Mesendoderm (in vitro differentiated cells): ENCODE results near the gene GPR108.
"Not testable (repeated sequence)": the region's sequence is repeated elsewhere in the genome, so short reads cannot be mapped to it uniquely, and the experiment has no call there.

Experiments used
- DNase-seq: peaks from one replicate; pipeline ENCODE4 v3.0.0; 2013
- H2AK5ac ChIP-seq: 2 replicates; pipeline ENCODE4 v1.6.1; 2013; ENCODE audit warnings: low read length, inconsistent platforms
- H2BK120ac ChIP-seq: 2 replicates; pipeline ENCODE4 v1.6.1; 2013; ENCODE audit warnings: low read depth, mild to moderate bottlenecking, low read length, moderate library complexity, mixed read lengths
- H2BK15ac ChIP-seq: replicated peaks from 2 replicates; pipeline ENCODE4 v1.6.1; 2013; ENCODE audit warnings: low read depth, mild to moderate bottlenecking, moderate library complexity
- H2BK5ac ChIP-seq: 2 replicates; pipeline ENCODE4 v1.6.1; 2013; ENCODE audit warnings: low read length, inconsistent platforms
- H3K18ac ChIP-seq: 2 replicates; pipeline ENCODE4 v1.6.1; 2013; ENCODE audit warnings: mild to moderate bottlenecking, low read length, mixed read lengths
- H3K23ac ChIP-seq: one replicate; pipeline ENCODE4 v1.6.1; 2013; ENCODE audit warnings: low read length
- H3K27ac ChIP-seq: 2 replicates; pipeline ENCODE4 v1.5.1; 2013; ENCODE audit warnings: low read depth, mild to moderate bottlenecking, inconsistent platforms, low read length, moderate library complexity
- H3K27me3 ChIP-seq: 2 replicates; pipeline ENCODE4 v1.6.1; 2013; ENCODE audit warnings: low read length, control low read depth, mild to moderate bottlenecking, inconsistent platforms; ENCODE audit not compliant: insufficient read depth, poor library complexity
- H3K36me3 ChIP-seq: 2 replicates; pipeline ENCODE4 v1.6.1; 2013; ENCODE audit warnings: low read length, inconsistent platforms; ENCODE audit not compliant: control insufficient read depth, insufficient read depth
- H3K4ac ChIP-seq: one replicate; pipeline ENCODE4 v1.6.1; 2013; ENCODE audit warnings: low read depth, mild to moderate bottlenecking, low read length, moderate library complexity
- H3K4me1 ChIP-seq: 2 replicates; pipeline ENCODE4 v1.6.1; 2013; ENCODE audit warnings: low read depth, low read length, inconsistent platforms; ENCODE audit not compliant: control insufficient read depth
- H3K4me2 ChIP-seq: 2 replicates; pipeline ENCODE4 v1.6.1; 2013; ENCODE audit warnings: low read length
- H3K4me3 ChIP-seq: 2 replicates; pipeline ENCODE4 v1.5.1; 2013; ENCODE audit warnings: mild to moderate bottlenecking, low read length
- H3K56ac ChIP-seq: one replicate; pipeline ENCODE4 v1.6.1; 2013; ENCODE audit warnings: low read length
- H3K79me1 ChIP-seq: 2 replicates; pipeline ENCODE4 v1.6.1; 2013; ENCODE audit warnings: low read length, inconsistent platforms
- H3K79me2 ChIP-seq: 2 replicates; pipeline ENCODE4 v1.6.1; 2013; ENCODE audit warnings: mild to moderate bottlenecking, low read length; ENCODE audit not compliant: control insufficient read depth, insufficient read depth
- H3K9ac ChIP-seq: 2 replicates; pipeline ENCODE4 v1.6.1; 2013; ENCODE audit warnings: low read length, inconsistent platforms
- H4K5ac ChIP-seq: one replicate; pipeline ENCODE4 v1.6.1; 2013; ENCODE audit warnings: low read length
- H4K8ac ChIP-seq: one replicate; pipeline ENCODE4 v1.6.1; 2013; ENCODE audit warnings: low read depth, mild to moderate bottlenecking, control low read depth, low read length, moderate library complexity
- WGBS: extraction: QIAGEN DNeasy Blood & Tissue Kit; methylation state at CpG from one replicate; pipeline ENCODE4 v1.1.7; 2013; ENCODE audit warnings: low lambda C conversion rate, missing lambda C conversion rate; ENCODE audit not compliant: insufficient coverage; ENCODE audit errors: extremely low coverage; 5-methylcytosine and 5-hydroxymethylcytosine counted together

The GPR108 gene

DNA sequence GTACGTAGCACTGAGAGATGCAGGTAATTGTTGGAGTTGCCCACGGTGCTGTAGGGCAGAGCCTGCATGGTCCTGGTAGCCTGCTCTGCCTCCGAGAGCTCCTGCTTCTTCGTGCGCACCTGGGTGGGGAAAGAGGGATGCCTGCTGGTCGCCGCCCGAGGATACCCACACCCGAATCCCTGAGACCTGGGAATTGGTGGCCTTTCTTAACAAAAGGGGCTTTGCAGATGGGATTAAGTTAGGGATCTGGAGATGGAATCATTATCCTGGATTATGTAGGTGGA is 26.4 kb downstream of the GPR108 start:
- H3K4me1 ChIP-seq, result no peaks in the 10 kb centered on the region
- H3K23ac ChIP-seq, result no peak overlapping the region
- no peak overlapping the region for H3K9ac ChIP-seq
- no peaks in the 10 kb centered on the region for H3K79me2 ChIP-seq
- no peak overlapping the region for H2BK15ac ChIP-seq
- H4K5ac ChIP-seq, result no peak overlapping the region
- DNase-seq, result no peak
- no CpG with 5 or more reads among the region's 9 CpGs for WGBS
- no peak overlapping the region for H2BK120ac ChIP-seq
- H3K4ac ChIP-seq, result no peak overlapping the region
- H4K8ac ChIP-seq, result no peak overlapping the region
- H2BK5ac ChIP-seq, result no peak overlapping the region
- no peak overlapping the region for H3K18ac ChIP-seq
- peak overlapping the region; percentile 9 for H3K56ac ChIP-seq
- H3K27me3 ChIP-seq, result no peaks in the 10 kb centered on the region
- no peak overlapping the region for H2AK5ac ChIP-seq
- H3K4me3 ChIP-seq, result no peak overlapping the region
- H3K4me2 ChIP-seq, result peak overlapping the region; percentile 85
- H3K79me1 ChIP-seq, result no peaks in the 10 kb centered on the region
- H3K27ac ChIP-seq, result no peak overlapping the region
- no peaks in the 10 kb centered on the region for H3K36me3 ChIP-seq

DNA sequence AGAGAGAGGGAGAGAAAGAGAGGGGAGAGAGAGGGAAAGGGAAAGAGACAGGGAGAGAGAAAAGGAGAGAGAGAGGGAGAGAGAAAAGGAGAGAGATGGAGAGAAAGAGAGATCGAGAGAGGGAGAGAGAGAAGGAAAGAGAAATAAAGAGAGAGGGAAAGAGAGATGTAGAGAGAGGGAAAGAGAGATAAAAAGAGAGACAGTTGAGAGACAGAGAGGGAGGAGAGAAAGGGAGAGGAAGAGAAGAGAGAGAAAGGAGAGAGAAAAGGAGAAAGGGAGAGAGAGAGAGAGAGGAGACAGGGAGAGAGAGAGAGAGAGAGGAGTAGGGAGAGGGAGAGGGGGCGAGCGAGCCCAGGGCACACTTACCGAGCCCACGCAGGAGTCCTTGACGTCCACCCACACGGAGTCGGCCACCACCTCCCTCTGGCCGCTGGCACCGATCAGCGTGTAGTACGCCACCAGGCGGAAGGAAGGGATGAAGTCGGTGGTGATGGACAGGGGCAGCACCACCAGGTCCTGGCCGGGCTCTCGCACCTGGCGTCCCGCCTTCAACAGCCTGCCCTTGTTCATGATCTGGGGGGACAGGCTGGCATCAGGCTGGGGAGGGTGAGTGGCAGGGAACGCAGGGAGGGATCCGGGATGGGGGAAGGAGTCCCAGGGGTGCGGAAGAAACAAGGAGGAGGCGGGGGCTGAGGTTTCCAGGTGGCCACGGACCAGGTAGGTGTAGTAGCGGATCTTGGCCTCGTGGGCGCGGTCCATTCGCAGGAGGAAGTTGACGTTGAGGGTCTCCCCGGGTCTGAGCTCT is 26.9 kb downstream of the GPR108 start:
- H3K4me3 ChIP-seq, result no peak overlapping the region
- H2BK120ac ChIP-seq, result no peak overlapping the region
- H2BK15ac ChIP-seq, result no peak overlapping the region
- no peak overlapping the region for H4K8ac ChIP-seq
- no peaks in the 10 kb centered on the region for H3K36me3 ChIP-seq
- no peak overlapping the region for H3K18ac ChIP-seq
- peak overlapping the region; percentile 81 for H3K56ac ChIP-seq
- peak overlapping the region; percentile 85 for H3K4me2 ChIP-seq
- H3K9ac ChIP-seq, result peak overlapping the region; percentile 50
- no peak overlapping the region for H3K4ac ChIP-seq
- DNase-seq, result peak; percentile 57
- no peaks in the 10 kb centered on the region for H3K79me2 ChIP-seq
- H2AK5ac ChIP-seq, result no peak overlapping the region
- no peaks in the 10 kb centered on the region for H3K27me3 ChIP-seq
- WGBS, result 93% methylated on average over 1 of the region's 30 CpGs
- H4K5ac ChIP-seq, result no peak overlapping the region
- no peak overlapping the region for H2BK5ac ChIP-seq
- no peak overlapping the region for H3K27ac ChIP-seq
- H3K79me1 ChIP-seq, result no peaks in the 10 kb centered on the region
- H3K23ac ChIP-seq, result no peak overlapping the region
- H3K4me1 ChIP-seq, result no peaks in the 10 kb centered on the region

DNA sequence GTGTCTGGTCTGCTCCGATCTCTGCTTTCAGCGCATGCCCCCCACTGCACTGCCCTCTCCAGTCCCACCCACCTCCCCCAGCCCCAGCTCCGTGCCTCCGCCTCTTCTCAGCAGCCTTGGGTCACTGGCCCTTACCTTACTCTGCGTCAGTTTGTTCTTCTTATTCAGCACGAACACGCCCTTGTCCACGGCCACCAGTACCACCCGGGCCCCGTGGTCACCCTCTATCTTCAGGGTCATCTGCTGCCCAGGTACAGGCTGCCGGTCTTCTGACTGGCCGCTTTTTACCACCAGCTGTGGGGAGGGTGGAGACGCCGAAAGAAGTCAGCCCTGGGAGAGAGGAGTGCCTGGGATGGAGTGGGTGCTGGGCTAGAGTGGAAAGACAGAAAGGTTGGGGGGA is 27.8 kb downstream of the GPR108 start:
- Histone ChIP-seq H3K79me2 (no peaks in the 10 kb centered on the region), H3K23ac (no peak overlapping the region), H3K36me3 (no peaks in the 10 kb centered on the region), H4K8ac (no peak overlapping the region), H2BK120ac (no peak overlapping the region), H4K5ac (no peak overlapping the region), H3K4me3 (no peak overlapping the region), H3K56ac (peak overlapping the region; percentile 18), H2BK15ac (no peak overlapping the region), H2BK5ac (no peak overlapping the region), H2AK5ac (no peak overlapping the region), H3K27ac (no peak overlapping the region), H3K9ac (no peak overlapping the region), H3K4ac (no peak overlapping the region), H3K4me1 (no peaks in the 10 kb centered on the region), H3K79me1 (no peaks in the 10 kb centered on the region), H3K27me3 (no peaks in the 10 kb centered on the region), H3K4me2 (peak overlapping the region; percentile 29), H3K18ac (no peak overlapping the region)
- no CpG with 5 or more reads among the region's 14 CpGs for WGBS
- DNase-seq, result no peak

DNA sequence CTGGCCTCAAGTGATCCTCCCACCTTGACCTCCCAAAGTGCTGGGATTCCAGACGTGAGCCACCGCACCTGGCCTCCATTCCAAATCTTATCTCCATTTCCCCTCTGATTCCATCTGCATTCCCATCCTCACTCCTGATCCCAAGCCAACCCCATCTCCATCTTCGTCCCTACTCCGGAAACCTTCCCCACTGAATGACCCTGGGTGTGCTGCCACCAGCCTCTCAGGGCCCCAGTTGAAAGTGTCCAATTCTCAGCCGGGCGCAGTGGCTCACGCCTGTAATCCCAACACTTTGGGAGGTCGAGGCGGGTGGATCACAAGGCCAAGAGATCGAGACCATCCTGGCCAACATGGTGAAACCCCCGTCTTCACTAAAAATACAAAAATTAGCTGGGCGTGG is 28.5 kb downstream of the GPR108 start:
- H3K23ac ChIP-seq, H3K56ac ChIP-seq, H3K27me3 ChIP-seq, H2BK5ac ChIP-seq, H2BK15ac ChIP-seq, H3K4me3 ChIP-seq, H4K8ac ChIP-seq, H2AK5ac ChIP-seq, H3K79me1 ChIP-seq, H3K18ac ChIP-seq, H3K4me1 ChIP-seq, H3K79me2 ChIP-seq, H3K4ac ChIP-seq, H3K27ac ChIP-seq, H2BK120ac ChIP-seq, DNase-seq, H3K36me3 ChIP-seq, H3K4me2 ChIP-seq, H4K5ac ChIP-seq, H3K9ac ChIP-seq: not testable (repeated sequence)
- WGBS, result no CpG with 5 or more reads among the region's 12 CpGs

GRCh38 chr19:6708346-6708745 is 29.0 kb downstream of the GPR108 start:
- H3K18ac ChIP-seq, result no peak overlapping the region
- DNase-seq, result no peak
- H3K4me3 ChIP-seq, result no peak overlapping the region
- H2BK15ac ChIP-seq, result no peak overlapping the region
- H3K9ac ChIP-seq, result no peak overlapping the region
- no peaks in the 10 kb centered on the region for H3K36me3 ChIP-seq
- H3K4me1 ChIP-seq, result no peaks in the 10 kb centered on the region
- H3K56ac ChIP-seq, result no peak overlapping the region
- no peaks in the 10 kb centered on the region for H3K79me1 ChIP-seq
- H3K23ac ChIP-seq, result no peak overlapping the region
- H2AK5ac ChIP-seq, result no peak overlapping the region
- WGBS, result no CpG with 5 or more reads among the region's 3 CpGs
- H2BK5ac ChIP-seq, result no peak overlapping the region
- no peak overlapping the region for H3K4ac ChIP-seq
- no peak overlapping the region for H3K4me2 ChIP-seq
- H2BK120ac ChIP-seq, result no peak overlapping the region
- H3K27me3 ChIP-seq, result no peaks in the 10 kb centered on the region
- no peaks in the 10 kb centered on the region for H3K79me2 ChIP-seq
- H4K8ac ChIP-seq, result no peak overlapping the region
- no peak overlapping the region for H4K5ac ChIP-seq
- no peak overlapping the region for H3K27ac ChIP-seq

GRCh38 chr19:6707658-6708018 is 29.7 kb downstream of the GPR108 start:
- Histone ChIP-seq H3K79me1 (no peaks in the 10 kb centered on the region), H3K79me2 (no peaks in the 10 kb centered on the region), H3K4ac (no peak overlapping the region), H2BK5ac (no peak overlapping the region), H2BK15ac (no peak overlapping the region), H3K23ac (no peak overlapping the region), H3K36me3 (no peaks in the 10 kb centered on the region), H3K27ac (no peak overlapping the region), H3K9ac (no peak overlapping the region), H2AK5ac (no peak overlapping the region), H3K4me2 (no peak overlapping the region), H3K4me3 (no peak overlapping the region), H4K5ac (no peak overlapping the region), H3K4me1 (no peaks in the 10 kb centered on the region), H3K27me3 (no peaks in the 10 kb centered on the region), H4K8ac (no peak overlapping the region), H3K56ac (no peak overlapping the region), H3K18ac (no peak overlapping the region), H2BK120ac (no peak overlapping the region)
- DNase-seq, result no peak
- no CpG with 5 or more reads among the region's 16 CpGs for WGBS
